IPS DF 6.9 (cell line): ENCODE measurements around the gene GOLGA6D.
"Not testable (repeated sequence)": the region's sequence is repeated elsewhere in the genome, so short reads cannot be mapped to it uniquely, and the experiment has no call there.

ENCODE experiments used
- DNase-seq: peaks from one replicate; pipeline ENCODE4 v3.0.0-alpha.2; 2013; ENCODE audit warnings: low read depth, low spot score
- H3K27ac ChIP-seq: one replicate; pipeline ENCODE4 v1.5.1; 2013; ENCODE audit warnings: low read length, control low read depth
- H3K27me3 ChIP-seq: 2 replicates; pipeline ENCODE4 v1.6.1; 2013; ENCODE audit warnings: mild to moderate bottlenecking, low read length; ENCODE audit not compliant: control insufficient read depth, insufficient read depth
- H3K36me3 ChIP-seq: 2 replicates; pipeline ENCODE4 v1.6.1; 2013; ENCODE audit warnings: low read length; ENCODE audit not compliant: control insufficient read depth, insufficient read depth
- H3K4me1 ChIP-seq: 2 replicates; pipeline ENCODE4 v1.6.1; 2013; ENCODE audit warnings: low read length; ENCODE audit not compliant: control insufficient read depth, insufficient read depth
- H3K4me3 ChIP-seq: 2 replicates; pipeline ENCODE4 v1.5.1; 2013; ENCODE audit warnings: mild to moderate bottlenecking, low read length
- H3K9me3 ChIP-seq: 2 replicates; pipeline ENCODE4 v1.6.1; 2013; ENCODE audit warnings: low read length, inconsistent platforms; ENCODE audit not compliant: control insufficient read depth, insufficient read depth
- WGBS: extraction: QIAGEN DNeasy Blood & Tissue Kit; methylation state at CpG from one replicate; pipeline ENCODE4 v1.1.7; 2013; ENCODE audit warnings: mixed read lengths, missing lambda C conversion rate; ENCODE audit not compliant: insufficient read length, insufficient coverage; 5-methylcytosine and 5-hydroxymethylcytosine counted together

Gene GOLGA6D

DNA sequence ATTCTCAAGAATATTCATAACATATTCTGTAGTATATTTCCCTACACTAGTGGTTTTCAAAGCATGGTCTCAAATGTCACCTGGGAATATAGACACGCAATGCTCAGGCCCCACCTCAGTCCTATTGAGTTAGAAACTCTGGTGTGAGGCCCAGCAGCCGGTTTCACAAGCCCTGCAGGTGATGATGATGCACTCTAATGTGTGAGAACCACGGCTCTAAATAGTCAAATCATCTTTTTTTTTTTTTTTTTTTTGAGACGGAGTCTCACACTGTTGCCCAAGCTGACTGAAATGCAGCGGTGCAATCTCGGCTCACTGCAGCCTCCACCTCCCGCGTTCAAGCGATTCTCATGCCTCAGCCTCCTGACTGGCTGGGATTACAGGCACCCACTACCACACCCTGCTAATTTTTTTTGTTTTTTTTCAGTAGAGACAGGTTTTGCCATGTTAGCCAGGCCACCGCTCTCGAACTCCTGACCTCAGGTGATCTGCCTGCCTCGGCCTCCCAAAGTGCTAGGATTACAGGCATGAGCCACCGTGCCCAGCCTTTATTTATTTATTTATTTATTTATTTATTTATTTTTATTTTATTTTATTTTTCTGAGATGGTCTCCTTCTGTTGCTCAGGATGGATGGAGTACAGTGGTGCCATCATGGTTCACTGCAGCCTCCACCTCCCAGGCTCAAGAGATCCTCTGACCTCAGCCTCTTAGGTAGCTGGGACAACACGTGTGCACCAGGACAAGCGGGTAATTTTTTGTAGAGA is 51.2 kb downstream of the GOLGA6D start:
- H3K4me3 ChIP-seq, H3K9me3 ChIP-seq, H3K4me1 ChIP-seq, H3K27me3 ChIP-seq, DNase-seq, H3K27ac ChIP-seq, H3K36me3 ChIP-seq: not testable (repeated sequence)
- WGBS, result no CpG with 5 or more reads among the region's 15 CpGs

- DNase-seq, result no peak
- Histone ChIP-seq H3K9me3 (no peaks in the 10 kb centered on the region), H3K27me3 (no peaks in the 10 kb centered on the region), H3K27ac (no peak overlapping the region), H3K4me1 (no peaks in the 10 kb centered on the region), H3K36me3 (peaks cover 12% of the 10 kb centered on the region), H3K4me3 (no peak overlapping the region; the same call in 1 of the 2 replicates)
- no CpG with 5 or more reads among the region's 3 CpGs for WGBS
Measured at GRCh38 chr15:75335313-75335704, 52.7 kb downstream of the GOLGA6D start.

DNA sequence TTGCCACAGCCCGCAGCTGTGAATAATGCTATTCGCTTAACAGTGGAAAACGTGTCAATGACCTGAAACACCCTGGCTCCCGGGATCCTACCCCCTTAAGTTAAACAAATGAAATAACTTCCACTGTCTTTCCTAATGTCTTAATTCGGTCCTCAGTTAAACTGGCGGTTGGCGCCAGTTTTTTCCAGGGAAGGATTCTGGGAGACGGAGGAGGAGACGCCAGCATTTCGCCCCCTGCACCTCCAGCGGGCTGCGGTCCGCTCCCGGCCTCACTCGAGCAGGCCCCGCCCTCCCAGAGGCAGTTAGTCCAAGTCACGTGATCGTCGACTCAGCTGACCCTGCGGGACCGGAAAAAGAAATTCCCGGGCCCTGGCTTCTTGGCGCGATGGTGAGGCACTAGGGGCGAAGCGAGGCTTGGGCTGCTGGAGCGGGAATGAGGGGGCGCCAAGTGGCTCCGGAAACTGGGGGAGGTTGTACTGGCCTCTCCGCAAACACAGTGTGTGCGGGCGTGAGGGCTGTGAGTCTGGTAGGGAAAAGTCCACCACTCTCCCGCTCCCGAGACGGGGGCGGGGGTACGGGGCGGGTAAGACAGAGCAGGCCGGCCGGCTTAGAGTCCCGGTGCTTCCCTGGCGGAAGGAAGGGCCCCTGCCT is 53.2 kb downstream of the GOLGA6D start, which contains the start of gene COMMD4:
TSS of gene COMMD4 (plus strand) at position 359 of the 651 bp plus-strand sequence. CDS start at position 386, 27 bp downstream.
- Histone ChIP-seq H3K27me3 (no peaks in the 10 kb centered on the region), H3K4me1 (no peaks in the 10 kb centered on the region), H3K36me3 (peaks cover 12% of the 10 kb centered on the region), H3K4me3 (peak within 1 kb of the TSS; percentile 91), H3K27ac (no peak within 1 kb of the TSS), H3K9me3 (no peaks in the 10 kb centered on the region)
- DNase-seq, result peak; percentile 87
- no CpG with 5 or more reads among the region's 42 CpGs for WGBS

DNA sequence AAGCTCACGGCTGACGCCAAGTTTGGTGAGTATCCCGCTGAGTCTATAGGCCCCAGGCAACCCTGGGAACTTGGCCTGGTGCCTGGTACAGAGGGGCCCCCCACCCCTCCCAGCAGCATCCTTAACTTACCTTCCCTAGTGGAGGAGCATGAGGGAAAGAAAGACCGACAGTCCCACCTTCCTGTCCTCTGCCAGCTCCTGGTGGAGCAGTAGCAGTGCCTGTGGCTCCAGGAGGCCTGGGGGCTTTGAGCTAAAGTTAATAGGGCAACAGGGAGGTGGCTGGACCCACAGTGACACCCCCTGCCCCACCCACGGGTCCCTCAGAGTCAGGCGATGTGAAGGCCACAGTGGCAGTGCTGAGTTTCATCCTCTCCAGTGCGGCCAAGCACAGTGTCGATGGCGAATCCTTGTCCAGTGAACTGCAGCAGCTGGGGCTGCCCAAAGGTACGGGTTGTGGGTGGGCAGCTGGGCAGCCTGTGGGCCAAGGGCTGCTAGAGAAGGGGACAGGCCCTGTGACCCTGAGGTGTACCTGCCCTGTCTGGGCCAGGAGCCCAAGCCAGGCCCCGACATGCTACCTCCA is 56.1 kb downstream of the GOLGA6D start:
- no peak for DNase-seq
- H3K36me3 ChIP-seq, result peaks cover 12% of the 10 kb centered on the region
- H3K4me3 ChIP-seq, result no peak overlapping the region
- WGBS, result no CpG with 5 or more reads among the region's 11 CpGs
- no peak overlapping the region for H3K27ac ChIP-seq
- H3K9me3 ChIP-seq, result no peaks in the 10 kb centered on the region
- H3K4me1 ChIP-seq, result no peaks in the 10 kb centered on the region
- H3K27me3 ChIP-seq, result no peaks in the 10 kb centered on the region

DNA sequence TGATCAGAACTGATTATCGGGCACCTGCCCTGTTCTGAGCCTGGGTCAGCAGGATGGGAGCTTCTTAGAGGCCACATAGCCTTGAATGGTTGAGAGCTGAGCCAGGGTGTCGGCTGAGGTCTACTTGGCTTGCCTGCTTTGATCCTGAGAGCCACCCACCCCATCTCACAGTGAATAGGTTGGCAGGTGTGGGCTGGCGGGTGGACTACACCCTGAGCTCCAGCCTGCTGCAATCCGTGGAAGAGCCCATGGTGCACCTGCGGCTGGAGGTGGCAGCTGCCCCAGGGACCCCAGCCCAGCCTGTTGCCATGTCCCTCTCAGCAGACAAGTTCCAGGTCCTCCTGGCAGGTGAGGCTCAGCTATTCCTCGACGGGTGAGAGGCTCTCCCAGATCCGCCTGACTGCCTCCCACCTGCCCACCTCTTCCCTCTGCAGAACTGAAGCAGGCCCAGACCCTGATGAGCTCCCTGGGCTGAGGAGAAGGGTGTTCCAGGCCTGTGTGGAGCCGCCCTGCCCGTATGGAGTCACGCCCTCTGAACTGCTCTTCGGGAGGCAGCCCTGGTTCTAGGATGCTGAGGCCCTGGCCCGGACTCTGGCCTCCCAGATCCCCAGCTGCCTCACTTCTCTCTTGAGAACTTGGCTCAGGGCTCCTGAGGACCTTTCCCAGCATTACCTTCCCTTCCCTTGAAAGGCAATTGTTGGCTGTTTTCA is 57.1 kb downstream of the GOLGA6D start:
- no peak overlapping the region for H3K4me3 ChIP-seq
- no CpG with 5 or more reads among the region's 13 CpGs for WGBS

DNA sequence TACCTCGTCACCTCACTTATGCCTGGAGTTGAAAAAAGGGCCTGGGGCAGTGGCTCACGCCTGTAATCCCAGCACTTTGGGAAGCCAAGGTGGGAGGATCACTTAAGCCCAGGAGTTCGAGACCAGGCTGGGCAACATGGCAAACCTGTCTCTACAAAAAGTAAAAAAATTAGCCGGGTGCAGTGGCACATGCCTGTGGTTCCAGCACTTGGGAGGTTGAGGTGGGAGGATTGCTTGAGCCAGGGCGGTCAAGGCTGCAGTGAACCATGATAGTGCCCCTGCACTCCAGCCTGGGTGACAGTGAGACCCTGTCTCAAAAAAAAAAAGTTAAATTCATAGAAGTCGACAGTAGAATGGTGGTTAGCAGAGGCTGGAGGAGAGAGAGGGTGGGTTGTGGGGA is 59.6 kb downstream of the GOLGA6D start:
- Histone ChIP-seq H3K27ac (no peak overlapping the region), H3K4me1 (no peaks in the 10 kb centered on the region), H3K9me3 (no peaks in the 10 kb centered on the region), H3K27me3 (no peaks in the 10 kb centered on the region), H3K36me3 (peaks cover 12% of the 10 kb centered on the region), H3K4me3 (no peak overlapping the region)
- WGBS, result no CpG with 5 or more reads among the region's 6 CpGs
- DNase-seq, result no peak

More for the DNA sequence above, 57.1 kb downstream of the GOLGA6D start:
- H3K36me3 ChIP-seq, result peaks cover 12% of the 10 kb centered on the region
- no peak overlapping the region for H3K27ac ChIP-seq
- no peaks in the 10 kb centered on the region for H3K9me3 ChIP-seq
- no peaks in the 10 kb centered on the region for H3K27me3 ChIP-seq
- H3K4me1 ChIP-seq, result no peaks in the 10 kb centered on the region
- no peak for DNase-seq

DNA sequence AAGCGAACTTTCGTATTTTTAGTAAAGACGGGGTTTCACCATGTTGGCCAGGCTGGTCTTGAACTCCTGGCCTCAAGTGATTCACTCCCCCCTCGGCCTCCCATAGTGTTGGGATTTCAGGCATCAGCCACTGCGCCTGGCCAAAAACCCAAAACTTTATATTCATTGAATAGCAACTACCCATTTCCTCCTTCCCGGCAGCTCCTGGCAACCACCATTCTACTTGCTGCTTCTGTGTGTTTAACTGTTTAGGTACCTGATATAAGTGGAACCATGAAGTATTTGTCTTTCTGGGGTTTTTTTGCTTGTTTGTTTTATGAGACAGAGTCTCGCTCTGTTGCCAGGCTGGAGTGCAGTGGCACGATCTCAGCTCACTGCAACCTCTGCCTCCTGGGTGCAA is 61.3 kb downstream of the GOLGA6D start:
- H3K27ac ChIP-seq, H3K36me3 ChIP-seq, DNase-seq, H3K4me3 ChIP-seq, H3K27me3 ChIP-seq, H3K9me3 ChIP-seq, H3K4me1 ChIP-seq: not testable (repeated sequence)
- WGBS, result no CpG with 5 or more reads among the region's 8 CpGs
